ENCODE measurements around the gene DRAXIN.

DRAXIN gene

DNA sequence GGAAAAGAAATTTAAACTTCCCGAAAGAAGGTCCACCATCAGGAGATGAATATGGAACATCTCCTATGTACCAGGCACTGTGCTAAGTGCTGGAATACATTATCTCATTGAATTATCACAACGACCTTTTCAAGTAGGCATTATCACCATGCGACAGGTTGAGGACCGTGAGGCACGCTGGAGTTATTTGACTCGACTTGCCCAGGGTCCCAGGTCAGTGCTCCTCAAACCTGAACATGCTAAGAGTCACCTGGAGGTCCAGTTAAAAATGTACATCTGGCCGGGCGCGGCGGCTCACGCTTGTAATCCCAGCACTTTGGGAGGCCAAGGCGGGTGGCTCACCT lies 28.5 kb downstream of the DRAXIN start:
- Histone ChIP-seq H3K4me1 (ENCODE audit: control insufficient read depth in 1 of 2, insufficient read depth in 2 of 2, low read length in 2 of 2) (peaks cover 0 to 8% of the 10 kb centered on the region in 2 donors), H3K27me3 (ENCODE audit: low read depth, low read length) (no peaks in the 10 kb centered on the region), H3K36me3 (ENCODE audit: control insufficient read depth in 1 of 2, insufficient read depth in 2 of 2, low read length in 2 of 2) (no peaks in the 10 kb centered on the region), H3K4me3 (ENCODE audit: low read depth in 1 of 2, low read length in 2 of 2) (peak overlapping the region; percentile 7 to 63), H3K27ac (ENCODE audit: low read length) (no peak overlapping the region), H3K9me3 (ENCODE audit: control insufficient read depth in 1 of 2, low read length in 2 of 2) (no peaks in the 10 kb centered on the region)

GRCh38 chr1:11720525-11720924 lies 29.0 kb downstream of the DRAXIN start:
- Histone ChIP-seq H3K9me3 (ENCODE audit: control insufficient read depth in 1 of 2, low read length in 2 of 2) (no peaks in the 10 kb centered on the region), H3K4me3 (ENCODE audit: low read depth in 1 of 2, low read length in 2 of 2) (no peak overlapping the region), H3K27me3 (ENCODE audit: low read depth, low read length) (no peaks in the 10 kb centered on the region), H3K27ac (ENCODE audit: low read length) (no peak overlapping the region), H3K36me3 (ENCODE audit: control insufficient read depth in 1 of 2, insufficient read depth in 2 of 2, low read length in 2 of 2) (no peaks in the 10 kb centered on the region), H3K4me1 (ENCODE audit: control insufficient read depth in 1 of 2, insufficient read depth in 2 of 2, low read length in 2 of 2) (peaks cover 0 to 8% of the 10 kb centered on the region in 2 donors)

DNA sequence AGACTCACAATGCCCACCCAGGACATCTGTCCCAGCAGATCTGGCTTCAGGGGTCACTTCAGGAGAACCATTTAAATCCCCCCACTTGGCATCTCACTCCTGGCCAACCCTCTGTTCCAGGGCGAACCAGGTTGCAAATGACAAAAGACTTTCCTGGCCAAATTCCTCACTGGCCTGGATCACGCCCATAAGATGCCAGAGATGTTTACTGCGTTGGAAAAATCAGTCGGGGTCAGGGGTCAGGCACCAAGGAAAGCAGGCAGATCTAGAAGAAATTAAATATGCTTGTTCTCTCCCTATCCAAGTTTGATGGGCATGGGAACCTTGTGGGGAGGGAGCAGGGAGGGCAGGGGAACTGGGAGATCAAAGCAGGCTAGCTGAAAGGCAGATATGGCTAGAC lies 29.8 kb downstream of the DRAXIN start:
- Histone ChIP-seq H3K4me3 (ENCODE audit: low read depth in 1 of 2, low read length in 2 of 2) (no peak overlapping the region), H3K4me1 (ENCODE audit: control insufficient read depth in 1 of 2, insufficient read depth in 2 of 2, low read length in 2 of 2) (peaks cover 0 to 8% of the 10 kb centered on the region in 2 donors), H3K27me3 (ENCODE audit: low read depth, low read length) (no peaks in the 10 kb centered on the region), H3K36me3 (ENCODE audit: control insufficient read depth in 1 of 2, insufficient read depth in 2 of 2, low read length in 2 of 2) (no peaks in the 10 kb centered on the region), H3K9me3 (ENCODE audit: control insufficient read depth in 1 of 2, low read length in 2 of 2) (no peaks in the 10 kb centered on the region), H3K27ac (ENCODE audit: low read length) (no peak overlapping the region)

DNA sequence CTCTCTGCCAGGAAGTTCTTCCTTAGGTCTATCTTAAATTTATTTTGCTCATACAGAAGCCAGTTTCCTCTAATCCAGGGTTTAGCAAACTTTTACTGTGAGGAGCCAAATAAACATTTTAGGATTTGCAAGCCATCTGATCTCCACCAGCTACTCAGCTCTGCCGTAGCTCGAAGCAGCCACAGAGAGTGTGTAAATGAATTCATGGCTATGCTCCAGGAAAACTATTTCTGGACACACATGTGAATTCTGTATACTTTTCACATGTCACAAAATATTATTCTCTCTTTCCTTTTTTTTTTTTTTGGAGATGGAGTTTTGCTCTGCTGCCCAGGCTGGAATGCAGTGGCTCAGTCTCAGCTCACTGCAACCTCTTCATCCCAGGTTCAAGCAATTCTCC lies 31.0 kb downstream of the DRAXIN start:
- H3K4me1 ChIP-seq (ENCODE audit: control insufficient read depth in 1 of 2, insufficient read depth in 2 of 2, low read length in 2 of 2), result peaks cover 0 to 8% of the 10 kb centered on the region in 2 donors
- H3K9me3 ChIP-seq (ENCODE audit: control insufficient read depth in 1 of 2, low read length in 2 of 2), result no peaks in the 10 kb centered on the region
- H3K27ac ChIP-seq (ENCODE audit: low read length), result no peak overlapping the region
- no peaks in the 10 kb centered on the region for H3K27me3 ChIP-seq (ENCODE audit: low read depth, low read length)
- H3K36me3 ChIP-seq (ENCODE audit: control insufficient read depth in 1 of 2, insufficient read depth in 2 of 2, low read length in 2 of 2), result no peaks in the 10 kb centered on the region
- no peak overlapping the region for H3K4me3 ChIP-seq (ENCODE audit: low read depth in 1 of 2, low read length in 2 of 2)

DNA sequence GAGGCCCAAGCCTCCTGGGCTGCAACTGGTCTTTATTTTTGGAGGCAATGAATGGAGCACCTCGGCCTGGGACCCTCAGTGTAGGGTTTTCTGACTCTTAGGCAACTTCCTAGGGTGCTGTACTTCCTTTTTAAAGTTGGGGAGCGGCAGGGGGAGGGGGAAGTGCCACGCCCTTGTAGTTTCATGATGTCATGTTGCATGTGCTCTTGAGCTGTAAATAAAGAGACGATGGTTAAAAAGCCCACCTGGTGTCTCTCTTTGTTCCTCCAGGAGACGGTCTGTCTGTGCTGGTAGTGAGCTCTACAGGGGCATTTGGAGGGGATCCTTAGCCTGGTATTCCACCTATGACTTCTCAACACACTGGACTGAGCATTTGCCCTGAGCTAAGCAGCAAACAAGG lies 34.1 kb downstream of the DRAXIN start:
- no peaks in the 10 kb centered on the region for H3K36me3 ChIP-seq (ENCODE audit: control insufficient read depth in 1 of 2, insufficient read depth in 2 of 2, low read length in 2 of 2)
- no peak overlapping the region for H3K27ac ChIP-seq (ENCODE audit: low read length)
- no peaks in the 10 kb centered on the region for H3K9me3 ChIP-seq (ENCODE audit: control insufficient read depth in 1 of 2, low read length in 2 of 2)
- H3K27me3 ChIP-seq (ENCODE audit: low read depth, low read length), result no peaks in the 10 kb centered on the region
- H3K4me1 ChIP-seq (ENCODE audit: control insufficient read depth in 1 of 2, insufficient read depth in 2 of 2, low read length in 2 of 2), result peaks cover 3 to 16% of the 10 kb centered on the region in 2 donors
- H3K4me3 ChIP-seq (ENCODE audit: low read depth in 1 of 2, low read length in 2 of 2), result no peak overlapping the region

GRCh38 chr1:11727119-11727518 lies 35.6 kb downstream of the DRAXIN start:
- H3K27ac ChIP-seq (ENCODE audit: low read length), result no peak overlapping the region
- no peaks in the 10 kb centered on the region for H3K36me3 ChIP-seq (ENCODE audit: control insufficient read depth in 1 of 2, insufficient read depth in 2 of 2, low read length in 2 of 2)
- no peaks in the 10 kb centered on the region for H3K27me3 ChIP-seq (ENCODE audit: low read depth, low read length)
- no peaks in the 10 kb centered on the region for H3K9me3 ChIP-seq (ENCODE audit: control insufficient read depth in 1 of 2, low read length in 2 of 2)
- H3K4me3 ChIP-seq (ENCODE audit: low read depth in 1 of 2, low read length in 2 of 2), result no peak overlapping the region
- H3K4me1 ChIP-seq (ENCODE audit: control insufficient read depth in 1 of 2, insufficient read depth in 2 of 2, low read length in 2 of 2), result peaks cover 6 to 30% of the 10 kb centered on the region in 2 donors

DNA sequence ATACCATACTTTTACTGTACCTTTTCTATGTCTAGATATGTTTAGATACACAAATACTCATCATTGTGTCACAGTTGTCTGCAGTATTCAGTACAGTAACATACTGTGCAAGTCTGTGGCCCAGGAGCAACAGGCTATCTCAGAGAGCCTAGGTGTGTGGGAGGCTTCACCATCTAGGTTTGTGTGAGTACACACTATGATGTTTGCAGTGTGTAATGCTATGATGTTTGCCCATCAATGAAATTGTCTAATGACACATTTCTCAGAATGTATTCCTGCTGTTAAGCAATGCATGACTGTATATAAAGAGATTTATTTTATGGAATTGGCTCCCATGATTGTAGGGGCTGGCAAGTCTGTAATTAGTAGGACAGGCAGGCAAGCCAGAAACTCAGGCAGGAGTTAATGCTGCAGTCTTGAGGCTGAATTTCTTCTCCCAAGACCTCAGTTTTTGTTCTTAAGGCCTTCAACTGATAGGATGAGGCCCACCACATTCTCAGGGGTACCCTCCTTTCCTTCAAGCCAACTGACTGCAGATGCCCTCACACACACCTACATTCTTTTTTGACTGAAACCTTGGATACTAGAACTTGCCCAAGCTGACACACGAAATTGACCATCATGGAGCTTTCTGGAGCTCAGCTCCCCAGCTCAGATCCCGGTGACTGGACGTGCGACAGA lies 36.8 kb downstream of the DRAXIN start:
- peaks cover 6 to 38% of the 10 kb centered on the region in 2 donors for H3K4me1 ChIP-seq (ENCODE audit: control insufficient read depth in 1 of 2, insufficient read depth in 2 of 2, low read length in 2 of 2)

GRCh38 chr1:11729155-11729497 lies 37.6 kb downstream of the DRAXIN start:
- Histone ChIP-seq H3K27me3 (ENCODE audit: low read depth, low read length) (no peaks in the 10 kb centered on the region), H3K36me3 (ENCODE audit: control insufficient read depth in 1 of 2, insufficient read depth in 2 of 2, low read length in 2 of 2) (no peaks in the 10 kb centered on the region), H3K4me3 (ENCODE audit: low read depth in 1 of 2, low read length in 2 of 2) (no peak overlapping the region), H3K4me1 (ENCODE audit: control insufficient read depth in 1 of 2, insufficient read depth in 2 of 2, low read length in 2 of 2) (peaks cover 6 to 38% of the 10 kb centered on the region in 2 donors), H3K9me3 (ENCODE audit: control insufficient read depth in 1 of 2, low read length in 2 of 2) (no peaks in the 10 kb centered on the region), H3K27ac (ENCODE audit: low read length) (no peak overlapping the region)

More for the DNA sequence above, 36.8 kb downstream of the DRAXIN start:
- Histone ChIP-seq H3K4me3 (ENCODE audit: low read depth in 1 of 2, low read length in 2 of 2) (no peak overlapping the region), H3K27me3 (ENCODE audit: low read depth, low read length) (no peaks in the 10 kb centered on the region), H3K36me3 (ENCODE audit: control insufficient read depth in 1 of 2, insufficient read depth in 2 of 2, low read length in 2 of 2) (no peaks in the 10 kb centered on the region), H3K9me3 (ENCODE audit: control insufficient read depth in 1 of 2, low read length in 2 of 2) (no peaks in the 10 kb centered on the region), H3K27ac (ENCODE audit: low read length) (no peak overlapping the region)

GRCh38 chr1:11729498-11730428 lies 38.3 kb downstream of the DRAXIN start:
- Histone ChIP-seq H3K36me3 (ENCODE audit: control insufficient read depth in 1 of 2, insufficient read depth in 2 of 2, low read length in 2 of 2) (no peaks in the 10 kb centered on the region), H3K4me1 (ENCODE audit: control insufficient read depth in 1 of 2, insufficient read depth in 2 of 2, low read length in 2 of 2) (peaks cover 6 to 38% of the 10 kb centered on the region in 2 donors), H3K9me3 (ENCODE audit: control insufficient read depth in 1 of 2, low read length in 2 of 2) (no peaks in the 10 kb centered on the region), H3K4me3 (ENCODE audit: low read depth in 1 of 2, low read length in 2 of 2) (no peak overlapping the region), H3K27ac (ENCODE audit: low read length) (no peak overlapping the region), H3K27me3 (ENCODE audit: low read depth, low read length) (no peaks in the 10 kb centered on the region)

DNA sequence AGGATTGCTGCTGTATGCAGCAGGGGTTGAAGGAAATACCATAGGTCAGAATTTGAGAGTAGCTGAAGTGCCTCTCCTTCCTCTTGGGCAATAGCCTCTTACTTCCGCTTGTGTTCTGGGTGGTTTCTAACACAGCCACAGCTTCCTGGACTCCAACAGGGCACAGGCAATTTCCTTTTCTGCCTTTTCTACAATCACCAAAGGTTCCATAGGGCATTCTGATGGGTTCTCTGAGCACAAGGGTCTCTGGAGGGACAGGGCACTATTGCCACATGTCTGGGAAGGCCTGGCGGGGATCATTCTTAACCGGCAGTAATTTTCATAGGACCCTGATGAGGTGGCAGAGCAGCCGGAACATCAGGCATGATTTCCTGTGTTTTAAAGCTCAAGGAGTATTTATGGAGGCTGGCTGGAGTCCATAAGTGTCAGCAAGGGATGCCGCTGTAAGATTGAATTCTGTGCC lies 39.0 kb downstream of the DRAXIN start:
- Histone ChIP-seq H3K9me3 (ENCODE audit: control insufficient read depth in 1 of 2, low read length in 2 of 2) (no peaks in the 10 kb centered on the region), H3K36me3 (ENCODE audit: control insufficient read depth in 1 of 2, insufficient read depth in 2 of 2, low read length in 2 of 2) (no peaks in the 10 kb centered on the region), H3K4me1 (ENCODE audit: control insufficient read depth in 1 of 2, insufficient read depth in 2 of 2, low read length in 2 of 2) (peaks cover 10 to 40% of the 10 kb centered on the region in 2 donors), H3K4me3 (ENCODE audit: low read depth in 1 of 2, low read length in 2 of 2) (peak overlapping the region in 1 of 2 donors; percentile 37), H3K27me3 (ENCODE audit: low read depth, low read length) (no peaks in the 10 kb centered on the region), H3K27ac (ENCODE audit: low read length) (peak overlapping the region; percentile 30)

- Histone ChIP-seq H3K36me3 (ENCODE audit: control insufficient read depth in 1 of 2, insufficient read depth in 2 of 2, low read length in 2 of 2) (peaks cover 0 to 8% of the 10 kb centered on the region in 2 donors), H3K9me3 (ENCODE audit: control insufficient read depth in 1 of 2, low read length in 2 of 2) (no peaks in the 10 kb centered on the region), H3K4me1 (ENCODE audit: control insufficient read depth in 1 of 2, insufficient read depth in 2 of 2, low read length in 2 of 2) (peaks cover 13 to 45% of the 10 kb centered on the region in 2 donors), H3K27me3 (ENCODE audit: low read depth, low read length) (no peaks in the 10 kb centered on the region), H3K4me3 (ENCODE audit: low read depth in 1 of 2, low read length in 2 of 2) (peak overlapping the region; percentile 44 to 45), H3K27ac (ENCODE audit: low read length) (peak overlapping the region; percentile 53)
Observed at GRCh38 chr1:11731691-11732283, 40.3 kb downstream of the DRAXIN start.
